ENCODE measurements around the gene NRXN3.
"Not testable (repeated sequence)": the region's sequence is repeated elsewhere in the genome, so short reads cannot be mapped to it uniquely, and the experiment has no call there.

The NRXN3 gene

GRCh38 chr14:78543433-78543832 lies 373.3 kb downstream of the NRXN3 start:
- Histone ChIP-seq H3K27ac (ENCODE audit: insufficient read depth in 1 of 2, low read depth in 1 of 2, low read length in 2 of 2, poor library complexity in 1 of 2, severe bottlenecking in 2 of 2) (no peak overlapping the region), H3K4me3 (ENCODE audit: control insufficient read depth in 1 of 7, extremely low read depth in 1 of 7, insufficient read depth in 4 of 7, low read depth in 2 of 7, low read length in 6 of 7) (no peak overlapping the region), H3K9me3 (ENCODE audit: control extremely low read depth in 1 of 5, control insufficient read depth in 4 of 5, insufficient read depth in 2 of 5, low read depth in 1 of 5, low read length in 4 of 5) (no peaks in the 10 kb centered on the region), H3K27me3 (replicated peaks in 2 of 5; ENCODE audit: control insufficient read depth in 4 of 5, insufficient read depth in 5 of 5, low read length in 4 of 5) (peaks cover 0 to 2% (median 0%) of the 10 kb centered on the region in 5 experiments), H3K4me1 (ENCODE audit: control extremely low read depth in 1 of 4, control insufficient read depth in 4 of 4, insufficient read depth in 4 of 4, low read length in 3 of 4) (no peaks in the 10 kb centered on the region), H3K36me3 (ENCODE audit: control insufficient read depth in 4 of 4, insufficient read depth in 4 of 4, low read length in 3 of 4) (no peaks in the 10 kb centered on the region)
- WGBS (ENCODE audit: insufficient coverage), result 100% methylated on average over 1 of the region's 1 CpG
- ChIA-PET CTCF (no interaction called here), POLR2A (no interaction called here)
- DNase-seq, result no peak

- no peaks in the 10 kb centered on the region for H3K36me3 ChIP-seq (ENCODE audit: control insufficient read depth in 4 of 4, insufficient read depth in 4 of 4, low read length in 3 of 4)
- POLR2A ChIA-PET, result interaction anchor here (0.5 kb wide), 1 partner anchor 650 kb away, joined by 3 read pairs; no protein-coding TSS in a partner anchor
- 80% methylated on average over 1 of the region's 3 CpGs for WGBS (ENCODE audit: insufficient coverage)
Measured at GRCh38 chr14:78561074-78561473, 390.9 kb downstream of the NRXN3 start.

GRCh38 chr14:78566026-78566858 lies 396.1 kb downstream of the NRXN3 start:
- no peaks in the 10 kb centered on the region for H3K36me3 ChIP-seq (ENCODE audit: control insufficient read depth in 4 of 4, insufficient read depth in 4 of 4, low read length in 3 of 4)
- ChIA-PET CTCF (interaction anchor here (0.8 to 4.3 kb wide), 14 partner anchors 12 to 911 kb away, joined by 3 to 17 read pairs (median 3); no protein-coding TSS in a partner anchor), POLR2A (no interaction called here)
- H3K27me3 ChIP-seq (replicated peaks in 2 of 5; ENCODE audit: control insufficient read depth in 4 of 5, insufficient read depth in 5 of 5, low read length in 4 of 5), result peaks cover 0 to 2% (median 0%) of the 10 kb centered on the region in 5 experiments
- 26% methylated on average over 13 of the region's 16 CpGs for WGBS (ENCODE audit: insufficient coverage)
- H3K4me3 ChIP-seq (ENCODE audit: control insufficient read depth in 1 of 7, extremely low read depth in 1 of 7, insufficient read depth in 4 of 7, low read depth in 2 of 7, low read length in 6 of 7), result peak overlapping the region in 4 of 7 experiments; percentile 21 to 70 (median 34)
- peaks cover 0 to 5% (median 0%) of the 10 kb centered on the region in 4 experiments for H3K4me1 ChIP-seq (ENCODE audit: control extremely low read depth in 1 of 4, control insufficient read depth in 4 of 4, insufficient read depth in 4 of 4, low read length in 3 of 4)
- peak; percentile 66 to 84 (median 78) for DNase-seq
- H3K9me3 ChIP-seq (ENCODE audit: control extremely low read depth in 1 of 5, control insufficient read depth in 4 of 5, insufficient read depth in 2 of 5, low read depth in 1 of 5, low read length in 4 of 5), result no peaks in the 10 kb centered on the region
- no peak overlapping the region for H3K27ac ChIP-seq (ENCODE audit: insufficient read depth in 1 of 2, low read depth in 1 of 2, low read length in 2 of 2, poor library complexity in 1 of 2, severe bottlenecking in 2 of 2)

More at GRCh38 chr14:78561074-78561473, 390.9 kb downstream of the NRXN3 start:
- H3K4me3 ChIP-seq (ENCODE audit: control insufficient read depth in 1 of 7, extremely low read depth in 1 of 7, insufficient read depth in 4 of 7, low read depth in 2 of 7, low read length in 6 of 7), result no peak overlapping the region
- peaks cover 0 to 2% (median 0%) of the 10 kb centered on the region in 5 experiments for H3K27me3 ChIP-seq (replicated peaks in 2 of 5; ENCODE audit: control insufficient read depth in 4 of 5, insufficient read depth in 5 of 5, low read length in 4 of 5)
- CTCF ChIA-PET, result no interaction called here
- peaks cover 0 to 2% (median 0%) of the 10 kb centered on the region in 4 experiments for H3K4me1 ChIP-seq (ENCODE audit: control extremely low read depth in 1 of 4, control insufficient read depth in 4 of 4, insufficient read depth in 4 of 4, low read length in 3 of 4)
- no peak for DNase-seq
- H3K9me3 ChIP-seq (ENCODE audit: control extremely low read depth in 1 of 5, control insufficient read depth in 4 of 5, insufficient read depth in 2 of 5, low read depth in 1 of 5, low read length in 4 of 5), result no peaks in the 10 kb centered on the region
- H3K27ac ChIP-seq (ENCODE audit: insufficient read depth in 1 of 2, low read depth in 1 of 2, low read length in 2 of 2, poor library complexity in 1 of 2, severe bottlenecking in 2 of 2), result no peak overlapping the region

- H3K27ac ChIP-seq (ENCODE audit: insufficient read depth in 1 of 2, low read depth in 1 of 2, low read length in 2 of 2, poor library complexity in 1 of 2, severe bottlenecking in 2 of 2), result no peak overlapping the region
- peaks cover 0 to 2% (median 0%) of the 10 kb centered on the region in 5 experiments for H3K27me3 ChIP-seq (replicated peaks in 2 of 5; ENCODE audit: control insufficient read depth in 4 of 5, insufficient read depth in 5 of 5, low read length in 4 of 5)
- peaks cover 0 to 5% (median 0%) of the 10 kb centered on the region in 4 experiments for H3K4me1 ChIP-seq (ENCODE audit: control extremely low read depth in 1 of 4, control insufficient read depth in 4 of 4, insufficient read depth in 4 of 4, low read length in 3 of 4)
- no peaks in the 10 kb centered on the region for H3K36me3 ChIP-seq (ENCODE audit: control insufficient read depth in 4 of 4, insufficient read depth in 4 of 4, low read length in 3 of 4)
- no peak for DNase-seq
- no peaks in the 10 kb centered on the region for H3K9me3 ChIP-seq (ENCODE audit: control extremely low read depth in 1 of 5, control insufficient read depth in 4 of 5, insufficient read depth in 2 of 5, low read depth in 1 of 5, low read length in 4 of 5)
- POLR2A ChIA-PET, result no interaction called here
- H3K4me3 ChIP-seq (ENCODE audit: control insufficient read depth in 1 of 7, extremely low read depth in 1 of 7, insufficient read depth in 4 of 7, low read depth in 2 of 7, low read length in 6 of 7), result peak overlapping the region in 1 of 7 experiments; percentile 21
- CTCF ChIA-PET, result interaction anchor here (0.8 to 4.3 kb wide), 12 partner anchors 11 to 911 kb away, joined by 3 to 17 read pairs (median 4); no protein-coding TSS in a partner anchor
Measured at GRCh38 chr14:78566859-78567172, 396.6 kb downstream of the NRXN3 start.

- H3K27me3 ChIP-seq (replicated peaks in 2 of 5; ENCODE audit: control insufficient read depth in 4 of 5, insufficient read depth in 5 of 5, low read length in 4 of 5), result peaks cover 0 to 2% (median 0%) of the 10 kb centered on the region in 5 experiments
- H3K4me1 ChIP-seq (ENCODE audit: control extremely low read depth in 1 of 4, control insufficient read depth in 4 of 4, insufficient read depth in 4 of 4, low read length in 3 of 4), result peaks cover 0 to 5% (median 0%) of the 10 kb centered on the region in 4 experiments
- WGBS (ENCODE audit: insufficient coverage), result 63% methylated on average over 1 of the region's 4 CpGs
- H3K4me3 ChIP-seq (ENCODE audit: control insufficient read depth in 1 of 7, extremely low read depth in 1 of 7, insufficient read depth in 4 of 7, low read depth in 2 of 7, low read length in 6 of 7), result no peak overlapping the region
- no peak overlapping the region for H3K27ac ChIP-seq (ENCODE audit: insufficient read depth in 1 of 2, low read depth in 1 of 2, low read length in 2 of 2, poor library complexity in 1 of 2, severe bottlenecking in 2 of 2)
- H3K9me3 ChIP-seq (ENCODE audit: control extremely low read depth in 1 of 5, control insufficient read depth in 4 of 5, insufficient read depth in 2 of 5, low read depth in 1 of 5, low read length in 4 of 5), result no peaks in the 10 kb centered on the region
- ChIA-PET CTCF (interaction anchor here (0.7 to 4.3 kb wide), 9 partner anchors 11 to 912 kb away, joined by 3 to 17 read pairs (median 4); no protein-coding TSS in a partner anchor), POLR2A (no interaction called here)
- peak in 1 of 3 donors; percentile 1 for DNase-seq
- H3K36me3 ChIP-seq (ENCODE audit: control insufficient read depth in 4 of 4, insufficient read depth in 4 of 4, low read length in 3 of 4), result no peaks in the 10 kb centered on the region
Measured at GRCh38 chr14:78567343-78567742, 397.2 kb downstream of the NRXN3 start.

GRCh38 chr14:78573736-78574135 lies 403.6 kb downstream of the NRXN3 start:
- H3K4me3 ChIP-seq (ENCODE audit: control insufficient read depth in 1 of 7, extremely low read depth in 1 of 7, insufficient read depth in 4 of 7, low read depth in 2 of 7, low read length in 6 of 7); H3K36me3 ChIP-seq (ENCODE audit: control insufficient read depth in 4 of 4, insufficient read depth in 4 of 4, low read length in 3 of 4); H3K4me1 ChIP-seq (ENCODE audit: control extremely low read depth in 1 of 4, control insufficient read depth in 4 of 4, insufficient read depth in 4 of 4, low read length in 3 of 4); H3K27me3 ChIP-seq (replicated peaks in 2 of 5; ENCODE audit: control insufficient read depth in 4 of 5, insufficient read depth in 5 of 5, low read length in 4 of 5); POLR2A ChIA-PET; H3K27ac ChIP-seq (ENCODE audit: insufficient read depth in 1 of 2, low read depth in 1 of 2, low read length in 2 of 2, poor library complexity in 1 of 2, severe bottlenecking in 2 of 2); DNase-seq: not testable (repeated sequence)
- peaks cover 3 to 12% (median 7%) of the 10 kb centered on the region in 5 experiments for H3K9me3 ChIP-seq (ENCODE audit: control extremely low read depth in 1 of 5, control insufficient read depth in 4 of 5, insufficient read depth in 2 of 5, low read depth in 1 of 5, low read length in 4 of 5)
- 100% methylated on average over 3 of the region's 3 CpGs for WGBS (ENCODE audit: insufficient coverage)
- CTCF ChIA-PET, result interaction anchor here (0.7 kb wide), 1 partner anchor 21 kb away, joined by 3 read pairs; no protein-coding TSS in a partner anchor

All from common myeloid progenitor, CD34-positive (primary cell).